Measurements from ENCODE around the gene ABCC5.

DNA sequence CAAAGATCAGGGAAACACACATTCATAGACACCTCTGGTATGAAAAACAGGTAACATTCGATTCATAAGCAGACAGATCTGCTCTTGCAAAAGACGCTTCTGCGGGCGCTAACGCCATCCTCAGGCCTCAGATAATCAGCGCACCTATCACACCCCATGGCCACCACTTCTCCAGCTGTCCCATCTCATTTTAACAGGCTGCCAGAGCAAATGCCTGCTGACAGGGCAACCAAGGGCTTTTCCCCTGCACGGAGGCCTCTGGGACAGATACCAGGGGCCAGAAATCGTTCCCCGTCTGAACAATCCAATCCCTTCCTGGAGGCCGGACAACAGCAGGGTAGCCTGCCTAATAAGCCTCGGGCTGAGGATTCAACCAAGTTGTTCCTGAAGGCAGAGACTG lies 15.2 kb downstream of the ABCC5 start:
- TF ChIP-seq POLR2AphosphoS5 (IDR thresholded peaks at IDR 0.05; ENCODE audit: low read depth, low read length): no peak
- no peak for TF ChIP-seq POLR2A (IDR thresholded peaks at IDR 0.05; ENCODE audit: low read depth, low read length)
